ENCODE measurements around the gene TFF2. TPM values are rescaled to one million over a fixed set of nuclear protein-coding genes. Genes with fewer than 3 reads are reported as not detected.

Gene TFF2
- total RNA-seq, 2 experiments from 2014 or later: not detected

GRCh38 chr21:42298657-42299056 is 52.1 kb downstream of the TFF2 start:
- no peak for DNase-seq
- Mint-ChIP-seq H3K27ac (no peak overlapping the region), H3K27me3 (no peaks in the 10 kb centered on the region), H3K9me3 (no peaks in the 10 kb centered on the region), H3K4me3 (no peak overlapping the region), H3K4me1 (peaks cover 21% of the 10 kb centered on the region), H3K36me3 (ENCODE audit: low read depth) (peaks cover 4% of the 10 kb centered on the region)
- ChIA-PET CTCF (interaction anchor here (1.1 to 1.6 kb wide), 2 partner anchors 12 to 26 kb away, joined by 3 read pairs; no protein-coding TSS in a partner anchor), POLR2A (interaction anchor here (0.6 kb wide), 1 partner anchor 937 kb away, joined by 4 read pairs; the partner anchor contains the start of gene MX2)

- Mint-ChIP-seq H3K36me3 (ENCODE audit: low read depth) (peaks cover 4% of the 10 kb centered on the region), H3K9me3 (no peaks in the 10 kb centered on the region), H3K27ac (no peak overlapping the region), H3K4me3 (no peak overlapping the region), H3K4me1 (peaks cover 21% of the 10 kb centered on the region), H3K27me3 (no peaks in the 10 kb centered on the region)
- no peak for DNase-seq
- ChIA-PET POLR2A (no interaction called here), CTCF (interaction anchor here (1.1 to 1.6 kb wide), 2 partner anchors 12 to 26 kb away, joined by 3 read pairs; no protein-coding TSS in a partner anchor)
These were observed 52.6 kb downstream of the TFF2 start for GRCh38 chr21:42298237-42298636.

GRCh38 chr21:42297377-42297776 is 53.4 kb downstream of the TFF2 start:
- no peaks in the 10 kb centered on the region for H3K9me3 Mint-ChIP-seq
- POLR2A ChIA-PET: no interaction called here
- DNase-seq: no peak
- no peak overlapping the region for H3K4me3 Mint-ChIP-seq
- peaks cover 21% of the 10 kb centered on the region for H3K4me1 Mint-ChIP-seq
- peaks cover 4% of the 10 kb centered on the region for H3K36me3 Mint-ChIP-seq (ENCODE audit: low read depth)
- CTCF ChIA-PET: interaction anchor here (1.1 to 1.6 kb wide), 3 partner anchors 13 to 152 kb away, joined by 3 to 4 read pairs (median 4); no protein-coding TSS in a partner anchor
- no peaks in the 10 kb centered on the region for H3K27me3 Mint-ChIP-seq
- H3K27ac Mint-ChIP-seq: no peak overlapping the region

GRCh38 chr21:42296501-42296900 is 54.3 kb downstream of the TFF2 start:
- H3K4me1 Mint-ChIP-seq: peaks cover 21% of the 10 kb centered on the region
- peaks cover 4% of the 10 kb centered on the region for H3K36me3 Mint-ChIP-seq (ENCODE audit: low read depth)
- H3K27ac Mint-ChIP-seq: no peak overlapping the region
- DNase-seq: no peak
- ChIA-PET POLR2A (no interaction called here), CTCF (interaction anchor here (0.6 to 1.6 kb wide), 7 partner anchors 12 to 151 kb away, joined by 3 to 5 read pairs (median 4); no protein-coding TSS in a partner anchor)
- H3K9me3 Mint-ChIP-seq: no peaks in the 10 kb centered on the region
- no peak overlapping the region for H3K4me3 Mint-ChIP-seq
- H3K27me3 Mint-ChIP-seq: no peaks in the 10 kb centered on the region

Other genes starting within 250 kb of the TFF2 start
- gene ABCG1, start 131.9 kb downstream of the TFF2 start, total RNA-seq: 10 to 100 TPM; 10.2 to 12.3 TPM
- not detected for gene TFF3, start 35.6 kb downstream of the TFF2 start, total RNA-seq
- not detected for gene TFF1, start 15.5 kb upstream of the TFF2 start, total RNA-seq
- 1 to 10 TPM; 7.4 to 8.9 TPM for gene TMPRSS3, start 45.1 kb upstream of the TFF2 start, total RNA-seq
- gene UBASH3A, start 52.9 kb upstream of the TFF2 start, total RNA-seq: 10 to 100 TPM; 77.4 to 83.7 TPM
- gene RSPH1, start 145.2 kb upstream of the TFF2 start, total RNA-seq: not detected
- gene SLC37A1, start 162.9 kb upstream of the TFF2 start, total RNA-seq: 10 to 100 TPM; 19.2 to 20.2 TPM

Measured in activated CD4-positive, alpha-beta T cell treated with anti-CD3 and anti-CD28 coated beads, Interleukin-2, amount 10 ng/mL, durations not matched to agents 7 days and 5 days (primary cell).